Endothelial cell of umbilical vein (primary cell): Measurements from ENCODE around the gene DIP2C. TPM values are rescaled to one million over a fixed set of nuclear protein-coding genes. Genes with fewer than 3 reads are reported as not detected.

ENCODE experiments used
- BruUV-seq: library from RNA; stranded (reverse); fragments of 400-500 nt; replicated peaks from 2 replicates; lab custom pipeline; 2021; lab: Mats Ljungman, UMichigan
- CTCF ChIA-PET: fragments of 300-600, 350-600 bp; sonication (Branson Sonifier 250); formaldehyde crosslinking; loops from one replicate; lab custom pipeline; 2021; ENCODE audit warnings: antibody characterized with exemption, inconsistent platforms; lab: Charles Lee
- POLR2A ChIA-PET: fragments of 300-600, 350-600 bp; sonication (Branson Sonifier 250); formaldehyde crosslinking; loops from one replicate; lab custom pipeline; 2021; ENCODE audit warnings: antibody characterized with exemption, inconsistent platforms; lab: Charles Lee
- DNase-seq: peaks from one replicate; pipeline ENCODE4 v3.0.0-alpha.2; 2011; ENCODE audit warnings: low read depth, low spot score
- FAIRE-seq: peaks from 2 replicates; lab custom pipeline; 2011; peaks lifted over from hg19 to GRCh38; lab: Jason Lieb, UNC
- H2AFZ ChIP-seq: 2 replicates; pipeline ENCODE4 v1.6.0; 2012; ENCODE audit warnings: low read depth, low read length, control low read depth, inconsistent platforms
- H3K27ac ChIP-seq: 2 replicates; pipeline ENCODE4 v1.5.1; 2011; ENCODE audit warnings: low read depth, mild to moderate bottlenecking, control low read depth, low read length, moderate library complexity; ENCODE audit not compliant: insufficient read depth
- H3K27me3 ChIP-seq, 2 experiments: 2 replicates each; pipeline versions ENCODE4 v1.6.0 to v1.6.1; 2011; ENCODE audit warnings: low read length in 2 of 2, mixed read lengths in 1 of 2; ENCODE audit not compliant: control insufficient read depth in 2 of 2, insufficient read depth in 2 of 2
- H3K36me3 ChIP-seq, 2 experiments: 2 replicates in 1 of 2; 3 replicates in 1 of 2; pipeline ENCODE4 v1.5.1; 2011; ENCODE audit warnings: low read length in 2 of 2, mild to moderate bottlenecking in 1 of 2, moderate library complexity in 1 of 2; ENCODE audit not compliant: control insufficient read depth in 2 of 2, insufficient read depth in 2 of 2; ENCODE audit errors: extremely low read depth in 1 of 2
- H3K4me1 ChIP-seq: 3 replicates; pipeline ENCODE4 v1.5.1; 2011; ENCODE audit warnings: mild to moderate bottlenecking, low read length; ENCODE audit not compliant: control insufficient read depth, insufficient read depth; ENCODE audit errors: extremely low read depth
- H3K4me2 ChIP-seq: 2 replicates; pipeline ENCODE4 v1.6.1; 2011; ENCODE audit warnings: low read length, control low read depth, mixed read lengths; ENCODE audit not compliant: insufficient read depth
- H3K4me3 ChIP-seq, 3 experiments: fragments of 200-600 bp in 1 of 3; sonication (generic), shearing (Covaris generic) in 1 of 3; replicated peaks in 1 of 3; 2 replicates each; pipeline ENCODE4 v1.5.1; 2011 to 2016; ENCODE audit warnings: control low read depth in 3 of 3, low read length in 3 of 3, mild to moderate bottlenecking in 2 of 3, inconsistent platforms in 1 of 3, low read depth in 1 of 3, moderate library complexity in 1 of 3; ENCODE audit not compliant: insufficient read depth in 1 of 3
- H3K79me2 ChIP-seq: 2 replicates; pipeline ENCODE4 v1.6.0; 2012; ENCODE audit warnings: low read length, inconsistent platforms; ENCODE audit not compliant: control insufficient read depth, insufficient read depth
- H3K9ac ChIP-seq: replicated peaks from 2 replicates; pipeline ENCODE3; 2011; ENCODE audit warnings: low read length, control low read depth; ENCODE audit not compliant: insufficient read depth; ENCODE audit errors: extremely low read depth
- H3K9me1 ChIP-seq: replicated peaks from 3 replicates; pipeline ENCODE4 v1.6.0; 2011; ENCODE audit warnings: mild to moderate bottlenecking, low read length; ENCODE audit not compliant: control insufficient read depth, insufficient read depth; ENCODE audit errors: extremely low read depth
- H3K9me3 ChIP-seq: replicated peaks from 2 replicates; pipeline ENCODE4 v1.5.1; 2012; ENCODE audit warnings: low read length, inconsistent platforms; ENCODE audit not compliant: control insufficient read depth, insufficient read depth
- H4K20me1 ChIP-seq: replicated peaks from 2 replicates; pipeline ENCODE3; 2011; ENCODE audit warnings: mild to moderate bottlenecking, low read length; ENCODE audit not compliant: control insufficient read depth, insufficient read depth; ENCODE audit errors: extremely low read depth
- EZH2 ChIP-seq: IDR thresholded peaks from 2 replicates; pipeline ENCODE4 v1.6.1; 2012; ENCODE audit warnings: borderline replicate concordance, low read depth, mild to moderate bottlenecking, moderate library complexity, low read length, inconsistent platforms; ENCODE audit not compliant: severe bottlenecking
- FOS ChIP-seq: IDR thresholded peaks from 2 replicates; pipeline ENCODE4 v1.6.1; 2011; ENCODE audit warnings: mild to moderate bottlenecking, low read length, moderate library complexity, borderline replicate concordance; ENCODE audit not compliant: insufficient read depth
- GATA2 ChIP-seq: IDR thresholded peaks from 2 replicates; pipeline ENCODE4 v1.7.0; 2011; ENCODE audit warnings: low read depth, mild to moderate bottlenecking, moderate library complexity, mixed read lengths, low read length; ENCODE audit not compliant: insufficient read length, insufficient read depth
- JUN ChIP-seq: IDR thresholded peaks from 2 replicates; pipeline ENCODE4 v1.6.1; 2011; ENCODE audit warnings: borderline replicate concordance, low read depth; ENCODE audit not compliant: insufficient read length, insufficient read depth
- MYC ChIP-seq: IDR thresholded peaks from one replicate; pipeline ENCODE4 v1.6.1; 2011; ENCODE audit warnings: mild to moderate bottlenecking, low read depth, low read length
- POLR2A ChIP-seq: IDR thresholded peaks from 2 replicates; pipeline ENCODE4 v1.6.1; 2012; ENCODE audit warnings: low read depth, mild to moderate bottlenecking, control low read depth, low read length
- POLR2AphosphoS5 ChIP-seq: IDR thresholded peaks from 2 replicates; pipeline ENCODE4 v1.6.1; 2012; ENCODE audit warnings: low read depth, mild to moderate bottlenecking, control low read depth, low read length, moderate library complexity; ENCODE audit not compliant: insufficient read depth
- dilution Hi-C: fragments of 300-500 bp; cut with MboI; formaldehyde crosslinking; loops from one replicate; pipeline ENCODE4 v1.15.0; 2019; ENCODE audit warnings: low sequenced_read_pairs; ENCODE audit not compliant: extremely low pct_ligation_motif_present
- intact Hi-C: fragments of 100-400 bp; cut with micrococcal nuclease; formaldehyde crosslinking; loops from one replicate; pipeline ENCODE4 v1.10.0; 2022
- polyA plus RNA-seq, 4 experiments: library from polyadenylated mRNA; depleted of rRNA in 3 of 4; stranded (reverse) in 3 of 4; unstranded in 1 of 4; fragments of >200 nt; gene quantifications; 2 replicates each; pipeline versions ENCODE4 v1.2.1 to v1.2.3, GENCODE V29; 2011 to 2012; ENCODE audit warnings: missing spikeins in 1 of 4
- total RNA-seq: library from RNA; stranded (reverse); gene quantifications from 2 replicates; pipeline ENCODE4 v1.2.3, GENCODE V29; 2021
- TF ChIP-seq, protein P1 (sequence below): IDR thresholded peaks from 2 replicates; pipeline ENCODE4 v1.6.1; 2011; ENCODE audit not compliant: insufficient read depth, insufficient read length
- TF ChIP-seq, protein P2 (sequence below), 2 donors: IDR thresholded peaks; 1 replicate in 1 of 2; 2 replicates in 1 of 2; pipeline ENCODE4 v1.5.1; 2011; ENCODE audit warnings: low read length in 2 of 2, mild to moderate bottlenecking in 2 of 2, moderate library complexity in 2 of 2, control low read depth in 1 of 2, inconsistent platforms in 1 of 2, low read depth in 1 of 2; ENCODE audit not compliant: insufficient read depth in 1 of 2; ENCODE audit errors: extremely low read depth in 1 of 2

DIP2C gene
- total and polyA plus RNA-seq, 2 donors (not counting 3 experiments of a cell fraction or from before 2014, with no cell fraction given), result 3.6 to 10.7 TPM

DNA sequence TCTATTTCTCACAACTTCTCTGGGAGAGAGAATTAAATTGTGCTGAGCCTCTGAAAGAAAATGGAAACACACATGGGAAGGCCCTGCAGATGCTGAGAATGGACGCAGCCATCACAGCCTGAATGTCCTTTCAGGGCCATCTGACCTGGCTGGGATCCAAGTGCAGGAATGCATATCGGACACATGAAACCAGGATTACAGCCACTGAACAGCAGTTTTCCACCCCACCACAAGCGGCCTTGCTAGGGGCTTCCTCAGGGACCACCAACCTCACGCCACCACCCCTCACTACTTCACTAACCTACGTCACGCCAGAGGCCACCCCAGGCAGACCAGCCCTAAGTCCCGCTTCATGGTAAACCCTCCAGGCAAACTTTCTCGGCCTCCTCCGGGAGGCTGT lies 103.3 kb downstream of the DIP2C start:
- Histone ChIP-seq H3K27ac (no peak overlapping the region), H2AFZ (no peak overlapping the region), H3K9me3 (no peaks in the 10 kb centered on the region), H3K4me1 (no peaks in the 10 kb centered on the region), H3K4me2 (no peak overlapping the region), H3K27me3 (no peaks in the 10 kb centered on the region), H4K20me1 (no peaks in the 10 kb centered on the region), H3K4me3 (no peak overlapping the region), H3K79me2 (no peaks in the 10 kb centered on the region), H3K9ac (no peak overlapping the region), H3K9me1 (no peaks in the 10 kb centered on the region), H3K36me3 (no peaks in the 10 kb centered on the region)
- CTCF ChIA-PET, result no interaction called here
- POLR2A ChIA-PET, result no interaction called here
- DNase-seq (no peak), FAIRE-seq (no peak)
- intact Hi-C loops, result no loop called here
- BruUV-seq, result no TSS peak
- dilution Hi-C loops, result no loop called here
- TF ChIP-seq GATA2, result no peak
- TF ChIP-seq EZH2, result no peak
- TF ChIP-seq MYC, result no peak
- TF ChIP-seq POLR2A, result no peak
- no peak for TF ChIP-seq FOS
- no peak for TF ChIP-seq JUN
- TF ChIP-seq, protein P1, sequence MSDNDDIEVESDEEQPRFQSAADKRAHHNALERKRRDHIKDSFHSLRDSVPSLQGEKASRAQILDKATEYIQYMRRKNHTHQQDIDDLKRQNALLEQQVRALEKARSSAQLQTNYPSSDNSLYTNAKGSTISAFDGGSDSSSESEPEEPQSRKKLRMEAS, result no peak
- no peak for TF ChIP-seq POLR2AphosphoS5
- TF ChIP-seq, protein P2, sequence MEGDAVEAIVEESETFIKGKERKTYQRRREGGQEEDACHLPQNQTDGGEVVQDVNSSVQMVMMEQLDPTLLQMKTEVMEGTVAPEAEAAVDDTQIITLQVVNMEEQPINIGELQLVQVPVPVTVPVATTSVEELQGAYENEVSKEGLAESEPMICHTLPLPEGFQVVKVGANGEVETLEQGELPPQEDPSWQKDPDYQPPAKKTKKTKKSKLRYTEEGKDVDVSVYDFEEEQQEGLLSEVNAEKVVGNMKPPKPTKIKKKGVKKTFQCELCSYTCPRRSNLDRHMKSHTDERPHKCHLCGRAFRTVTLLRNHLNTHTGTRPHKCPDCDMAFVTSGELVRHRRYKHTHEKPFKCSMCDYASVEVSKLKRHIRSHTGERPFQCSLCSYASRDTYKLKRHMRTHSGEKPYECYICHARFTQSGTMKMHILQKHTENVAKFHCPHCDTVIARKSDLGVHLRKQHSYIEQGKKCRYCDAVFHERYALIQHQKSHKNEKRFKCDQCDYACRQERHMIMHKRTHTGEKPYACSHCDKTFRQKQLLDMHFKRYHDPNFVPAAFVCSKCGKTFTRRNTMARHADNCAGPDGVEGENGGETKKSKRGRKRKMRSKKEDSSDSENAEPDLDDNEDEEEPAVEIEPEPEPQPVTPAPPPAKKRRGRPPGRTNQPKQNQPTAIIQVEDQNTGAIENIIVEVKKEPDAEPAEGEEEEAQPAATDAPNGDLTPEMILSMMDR (IDR thresholded peaks at IDR 0.05; ENCODE audit: extremely low read depth in 1 of 2, insufficient read depth in 1 of 2, low read depth in 1 of 2, low read length in 2 of 2), result no peak
